Hematopoietic multipotent progenitor cell treated with erythropoietin and hydrocortisone succinate and interleukin-3 and kit ligand, for 6 days (in vitro differentiated cells): ENCODE results near the gene BOD1L1.

ENCODE experiments used
- DNase-seq: peaks from one replicate; pipeline ENCODE4 v3.0.0-alpha.2; 2015

Gene BOD1L1

DNA sequence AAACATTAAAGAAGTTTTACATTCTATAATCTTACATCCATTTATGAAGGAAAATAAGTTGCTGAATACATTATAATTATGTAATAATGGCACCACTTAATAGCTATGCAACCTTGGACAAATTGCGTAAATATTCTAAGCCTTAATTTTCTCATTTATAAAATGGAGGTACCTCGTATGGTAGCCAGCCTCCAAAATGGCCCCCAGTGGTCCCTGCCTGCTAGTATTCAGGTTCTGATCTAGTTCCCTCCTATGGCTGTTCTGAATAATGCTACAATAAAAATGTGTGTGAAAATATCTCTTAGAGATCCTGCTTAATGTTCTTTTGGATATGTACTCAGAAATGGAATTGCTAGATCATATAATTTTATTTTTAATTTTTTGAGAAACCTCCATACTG is 72.2 kb downstream of the BOD1L1 start:
- DNase-seq, result no peak

GRCh38 chr4:13553081-13553480 is 74.4 kb downstream of the BOD1L1 start:
- DNase-seq, result no peak

DNA sequence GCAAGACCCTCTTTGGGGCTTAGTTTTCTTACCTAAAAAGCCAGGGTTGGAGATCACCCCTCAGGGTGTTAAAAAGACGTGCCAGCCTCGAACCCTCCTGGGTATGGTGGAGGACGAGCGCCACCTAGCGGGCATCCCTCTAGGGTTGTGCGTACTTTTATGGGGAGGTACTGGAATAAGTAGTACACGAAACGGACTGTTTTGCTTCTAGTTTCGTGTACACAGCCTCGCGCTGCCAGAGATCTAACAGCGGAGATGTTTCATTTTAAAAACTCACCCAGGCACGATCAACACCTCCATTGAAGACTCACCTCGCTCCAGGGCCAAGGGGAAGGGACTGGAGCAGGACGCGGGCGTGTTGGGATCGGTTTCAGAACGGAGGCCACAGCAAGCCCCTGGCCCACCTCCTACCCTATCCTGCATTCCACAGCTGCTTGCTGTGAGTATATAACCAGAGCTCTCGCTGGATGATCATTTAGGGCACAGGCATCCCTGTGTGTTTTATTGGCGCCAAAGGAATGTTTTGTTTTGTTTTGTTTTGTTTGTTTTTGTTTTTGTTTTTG is 78.5 kb downstream of the BOD1L1 start:
- DNase-seq, result peak; percentile 88

- no peak for DNase-seq
Measured at GRCh38 chr4:13548059-13548983, 79.2 kb downstream of the BOD1L1 start.

- DNase-seq, result no peak
Measured at GRCh38 chr4:13547485-13548041, 80.0 kb downstream of the BOD1L1 start.

DNA sequence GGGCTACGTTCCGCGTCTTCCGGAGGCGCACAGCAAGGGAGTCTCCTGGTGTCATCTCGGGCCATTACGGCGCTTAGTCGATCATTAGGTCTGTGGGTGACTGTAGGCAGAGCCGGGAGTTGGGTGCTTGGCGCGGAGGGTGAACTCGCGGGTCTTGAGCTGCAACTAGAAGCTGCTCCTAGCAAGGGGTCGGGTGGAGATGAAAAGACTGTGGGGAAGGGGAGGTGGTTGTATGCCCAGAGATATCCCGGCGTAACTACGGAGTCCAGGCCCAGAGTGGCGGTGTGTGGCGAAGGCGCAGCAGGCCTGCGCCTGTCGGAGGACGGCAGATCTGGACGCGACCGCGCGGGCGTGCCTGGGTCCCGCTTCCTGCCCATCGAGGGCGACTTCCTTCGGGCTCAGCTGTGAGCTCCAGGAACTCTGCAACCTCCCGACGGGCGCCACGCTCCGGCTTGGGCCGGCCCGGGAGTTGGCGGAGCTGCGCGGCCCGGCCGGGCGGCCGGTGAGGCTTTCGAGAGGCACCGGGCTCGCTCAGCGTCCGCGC is 80.5 kb downstream of the BOD1L1 start:
- DNase-seq, result no peak

DNA sequence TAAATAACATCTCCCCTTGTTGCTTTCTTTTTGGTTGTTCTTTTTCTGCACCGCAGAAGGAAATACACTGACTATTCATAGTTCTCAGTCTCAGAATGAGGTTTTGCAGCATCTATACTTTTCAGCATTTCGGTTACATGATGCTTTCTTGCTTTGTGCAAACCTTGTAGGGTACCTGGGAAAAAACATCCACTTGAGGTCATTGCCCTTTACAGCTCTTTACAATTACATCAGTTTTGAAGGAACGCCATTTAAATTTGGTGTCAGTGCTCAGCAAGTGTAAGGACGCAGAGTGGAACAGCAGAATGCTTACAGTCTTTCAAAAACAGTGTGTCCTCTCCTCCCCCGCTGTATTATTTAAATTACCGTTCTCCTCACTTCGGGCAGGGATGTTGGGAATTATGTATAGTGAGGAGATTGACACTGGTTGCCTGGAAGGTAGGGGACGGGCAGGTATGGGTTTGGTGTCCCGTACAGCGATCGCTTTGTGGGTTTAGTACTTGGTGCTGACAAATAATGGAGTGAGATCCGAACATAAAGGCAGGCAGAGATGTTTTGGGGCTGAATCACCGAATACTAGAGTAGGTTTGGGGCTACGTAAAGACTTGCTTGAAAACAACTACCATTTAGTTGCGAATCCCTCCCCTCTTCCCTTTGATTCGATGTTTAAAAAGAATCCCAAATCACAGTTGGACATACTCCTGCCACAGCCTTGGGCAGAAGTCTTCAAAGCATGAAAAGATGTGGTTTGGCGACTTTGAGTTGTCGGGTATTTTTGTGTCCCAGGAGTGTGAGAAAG is 81.2 kb downstream of the BOD1L1 start:
- no peak for DNase-seq

GRCh38 chr4:13545394-13545808 is 82.1 kb downstream of the BOD1L1 start:
- DNase-seq, result no peak

DNA sequence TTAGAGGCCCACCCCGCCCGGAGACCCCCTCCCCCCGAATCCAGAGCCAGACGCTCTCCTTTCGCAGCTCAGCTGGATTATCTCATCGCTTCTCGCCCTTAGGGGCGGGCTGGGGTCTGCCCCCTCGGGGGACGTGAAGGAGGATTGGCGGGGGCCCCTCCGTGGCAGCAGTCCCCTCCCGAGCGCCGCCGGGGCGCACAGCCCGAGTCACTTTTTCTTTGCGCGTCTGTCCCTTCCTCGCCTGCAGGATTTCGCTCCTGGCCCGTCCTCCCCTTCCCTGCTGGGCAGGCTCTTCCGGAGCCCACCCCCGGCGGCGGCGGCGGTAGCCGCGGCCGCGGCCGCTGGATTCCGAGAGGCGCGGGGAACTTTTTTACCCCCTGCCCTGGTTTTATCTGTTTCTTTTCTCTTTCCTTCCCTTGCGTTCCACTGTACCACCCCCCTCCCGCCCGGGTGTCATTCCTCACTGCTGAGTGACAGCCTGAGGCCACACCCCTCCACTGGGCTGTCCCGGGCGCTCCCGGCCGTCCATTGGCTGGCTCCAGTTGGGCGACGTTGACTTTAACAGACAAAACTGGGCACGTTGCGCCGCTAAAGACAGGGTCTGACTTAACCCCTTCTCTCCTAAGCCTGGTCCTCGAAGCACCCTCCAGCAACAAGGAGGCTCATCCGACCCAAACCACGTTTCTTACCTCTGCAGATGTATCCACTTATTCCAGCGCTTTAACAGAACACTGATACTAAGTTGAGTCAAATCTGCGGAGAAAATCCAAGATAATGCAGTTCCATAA is 82.7 kb downstream of the BOD1L1 start:
- peak; percentile 77 for DNase-seq

DNA sequence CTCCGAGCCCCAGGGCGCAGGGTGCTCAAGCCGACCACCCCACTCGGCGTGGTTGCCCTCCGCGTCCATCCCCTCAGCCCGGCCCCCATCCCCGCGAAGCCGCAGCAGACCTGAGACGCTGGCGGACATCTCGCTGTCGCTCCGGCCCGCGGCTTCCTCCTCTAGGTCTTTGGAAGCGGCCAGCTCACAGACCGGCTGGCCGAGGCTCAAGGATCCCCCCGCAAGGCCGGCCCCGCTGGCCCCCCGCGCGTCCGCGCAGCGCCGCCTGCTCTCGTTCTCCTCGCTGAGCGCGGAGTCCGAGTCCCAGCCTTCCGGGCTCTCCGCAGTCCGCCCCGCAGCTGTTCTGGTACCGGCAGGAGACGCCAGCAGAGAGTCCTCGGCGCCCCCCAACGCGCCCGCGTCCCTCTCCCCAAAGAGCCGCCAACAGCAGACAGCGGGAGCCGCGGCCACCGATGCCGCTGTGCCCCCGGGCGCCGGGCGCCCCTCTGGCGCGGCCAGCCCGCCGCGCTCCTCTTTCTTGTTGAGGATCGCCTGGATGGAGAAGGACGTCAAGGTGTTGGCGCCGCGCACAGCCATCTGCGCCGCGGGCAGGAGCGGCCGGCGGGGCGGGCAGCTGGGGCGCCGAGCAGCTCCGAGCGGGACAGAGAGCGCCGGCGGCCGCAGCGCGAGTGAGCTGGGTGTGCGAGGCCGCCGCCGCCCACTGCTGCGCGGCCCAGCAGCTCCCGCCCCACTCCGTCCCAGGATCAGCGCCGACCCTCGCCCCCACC is 83.5 kb downstream of the BOD1L1 start, which contains the start of gene NKX3-2:
Gene NKX3-2, minus strand, starts transcription at position 670 of the 767 bp plus-strand sequence. Its CDS starts 94 bp downstream, at position 576.
- DNase-seq, result no peak

DNA sequence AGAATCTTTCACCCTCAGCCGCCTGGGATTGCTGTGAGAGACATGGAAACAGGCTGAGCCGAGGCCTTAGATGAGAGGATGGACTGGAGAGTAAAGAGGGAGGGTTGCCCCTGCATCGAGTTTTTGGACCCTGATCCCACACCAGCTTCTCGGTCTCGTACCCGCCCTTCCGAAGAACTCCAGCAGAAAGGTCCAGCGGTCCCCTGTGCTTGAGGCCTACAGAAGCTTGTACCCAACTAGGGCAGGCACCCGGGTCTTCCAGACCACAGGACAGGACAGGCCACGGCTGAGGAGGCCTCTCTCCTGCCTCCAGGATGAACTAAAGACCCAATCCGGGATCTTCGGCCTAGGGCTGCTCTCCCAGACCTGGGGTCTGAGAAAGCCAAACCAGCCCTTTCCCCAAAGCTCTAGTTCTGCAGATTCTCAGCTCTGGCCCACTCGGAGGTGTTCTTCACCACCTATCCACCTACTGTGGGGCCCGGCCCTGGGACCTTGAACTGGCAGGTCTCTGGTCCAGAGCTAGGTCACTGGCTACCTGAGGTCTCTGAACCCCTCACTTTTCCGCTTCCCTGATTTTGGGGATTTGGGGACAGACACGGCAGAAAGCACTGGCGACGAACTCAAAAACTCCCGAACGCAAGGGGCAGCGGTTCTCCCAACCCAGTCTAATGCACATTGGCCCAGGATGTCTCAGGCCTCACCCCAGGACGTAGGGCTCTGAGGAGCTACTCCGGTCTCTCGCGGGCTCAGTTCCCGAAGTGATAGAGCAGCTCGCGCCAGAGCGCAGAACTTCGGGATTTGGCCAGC is 84.3 kb downstream of the BOD1L1 start:
- no peak for DNase-seq

DNA sequence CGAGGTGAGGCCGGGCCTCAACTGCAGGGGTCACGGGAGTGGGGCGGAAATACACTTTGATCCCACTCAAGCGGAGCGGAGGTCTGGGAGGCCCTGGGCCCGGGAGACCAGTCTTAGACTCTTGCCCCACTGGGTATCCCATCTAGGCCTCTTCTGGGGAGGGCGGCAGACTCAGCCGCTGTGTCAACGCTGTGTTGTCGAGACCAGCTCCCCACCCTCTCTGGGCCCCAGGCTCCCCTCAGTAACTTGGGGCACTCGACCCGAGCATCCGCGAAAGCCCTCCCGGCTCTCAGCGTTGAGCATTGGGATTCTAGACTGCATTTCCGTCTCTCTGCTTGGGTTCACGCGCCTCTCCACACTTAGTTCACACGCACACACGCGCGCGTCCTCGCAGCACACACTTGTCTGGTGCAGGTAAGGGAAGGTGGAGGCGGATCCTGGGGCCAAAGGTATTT is 84.9 kb downstream of the BOD1L1 start:
- DNase-seq, result no peak

DNA sequence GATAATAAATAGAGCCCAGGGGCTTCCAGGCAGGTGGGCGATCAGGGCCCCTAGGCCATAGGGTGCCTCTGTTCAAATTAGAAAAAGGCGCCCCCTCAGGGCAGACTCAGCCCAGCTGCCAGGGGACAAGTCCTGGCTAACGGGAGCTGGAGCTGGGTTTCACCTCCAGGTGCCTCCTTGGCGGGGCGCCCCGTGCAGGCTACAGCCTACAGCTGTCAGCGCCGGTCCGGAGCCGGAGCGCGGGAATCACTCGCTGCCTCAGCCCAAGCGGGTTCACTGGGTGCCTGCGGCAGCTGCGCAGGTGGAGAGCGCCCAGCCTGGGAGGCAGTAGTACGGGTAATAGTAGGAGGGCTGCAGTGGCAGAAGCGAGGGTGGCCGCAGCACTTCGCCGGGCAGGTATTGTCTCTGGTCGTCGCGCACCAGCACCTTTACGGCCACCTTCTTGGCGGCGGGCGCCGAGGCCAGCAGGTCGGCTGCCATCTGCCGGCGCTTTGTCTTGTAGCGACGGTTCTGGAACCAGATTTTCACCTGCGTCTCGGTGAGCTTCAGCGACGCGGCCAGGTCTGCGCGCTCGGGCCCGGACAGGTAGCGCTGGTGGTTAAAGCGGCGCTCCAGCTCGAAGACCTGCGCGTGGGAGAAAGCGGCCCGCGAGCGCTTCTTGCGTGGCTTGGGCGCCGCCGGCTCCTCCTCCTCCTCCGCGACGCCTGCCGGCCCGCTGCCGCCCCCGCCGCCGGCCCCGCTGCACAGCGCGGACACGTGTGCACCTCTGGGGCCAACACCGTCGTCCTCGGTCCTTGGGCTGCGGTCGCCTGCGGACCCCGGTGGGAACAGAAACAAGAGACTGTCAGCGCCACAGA is 85.6 kb downstream of the BOD1L1 start:
- peak; percentile 48 for DNase-seq

- no peak for DNase-seq
Measured at GRCh38 chr4:13541176-13541604, 86.3 kb downstream of the BOD1L1 start.

GRCh38 chr4:13540446-13541175 is 86.9 kb downstream of the BOD1L1 start:
- no peak for DNase-seq

GRCh38 chr4:13539619-13540445 is 87.7 kb downstream of the BOD1L1 start:
- no peak for DNase-seq

- no peak for DNase-seq
Measured at GRCh38 chr4:13539047-13539618, 88.4 kb downstream of the BOD1L1 start.
